Mesodermal cell (in vitro differentiated cells): ENCODE data around the gene HSD17B12.

Experiments used
- H3K27ac ChIP-seq: 2 replicates; pipeline ENCODE4 v1.7.0; 2013; ENCODE audit warnings: mild to moderate bottlenecking, low read depth, low read length, moderate library complexity; ENCODE audit not compliant: severe bottlenecking
- H3K36me3 ChIP-seq: 2 replicates; pipeline ENCODE4 v1.7.1; 2013; ENCODE audit warnings: mild to moderate bottlenecking, low read length, moderate library complexity; ENCODE audit not compliant: control insufficient read depth, insufficient read depth
- H3K4me1 ChIP-seq: one replicate; pipeline ENCODE4 v1.7.1; 2013; ENCODE audit warnings: mild to moderate bottlenecking, low read length; ENCODE audit not compliant: insufficient read depth, control insufficient read depth, poor library complexity, severe bottlenecking
- H3K4me3 ChIP-seq: 2 replicates; pipeline ENCODE4 v1.7.0; 2013; ENCODE audit warnings: low read length, control low read depth, mild to moderate bottlenecking; ENCODE audit not compliant: insufficient read depth, poor library complexity, severe bottlenecking; ENCODE audit errors: extremely low read depth
- H3K9me3 ChIP-seq: 2 replicates; pipeline ENCODE4 v1.7.1; 2013; ENCODE audit warnings: mild to moderate bottlenecking, low read length, moderate library complexity; ENCODE audit not compliant: control insufficient read depth
- WGBS, 2 experiments: methylation state at CpG; one replicate each; pipeline ENCODE4 v1.1.5; 2013; ENCODE audit warnings: missing lambda C conversion rate in 2 of 2; ENCODE audit not compliant: insufficient coverage in 2 of 2; 5-methylcytosine and 5-hydroxymethylcytosine counted together

The HSD17B12 gene

GRCh38 chr11:43772733-43773132, 92.2 kb downstream of the HSD17B12 start:
- WGBS, 2 experiments, result 100% methylated on average over 4 of the region's 7 CpGs; no CpG with 5 or more reads in 1 of the 2 experiments
- H3K9me3 ChIP-seq, result no peaks in the 10 kb centered on the region

GRCh38 chr11:43774786-43775185, 94.2 kb downstream of the HSD17B12 start:
- H3K4me3 ChIP-seq, result no peak overlapping the region
- H3K9me3 ChIP-seq, result no peaks in the 10 kb centered on the region
- 94 to 100% methylated on average over 2 of the region's 2 CpGs for WGBS, 2 experiments
- no peaks in the 10 kb centered on the region for H3K4me1 ChIP-seq
- peaks cover 35% of the 10 kb centered on the region for H3K36me3 ChIP-seq
- no peak overlapping the region for H3K27ac ChIP-seq

More at GRCh38 chr11:43772733-43773132, 92.2 kb downstream of the HSD17B12 start:
- no peaks in the 10 kb centered on the region for H3K4me1 ChIP-seq
- no peak overlapping the region for H3K4me3 ChIP-seq
- H3K27ac ChIP-seq, result no peak overlapping the region
- H3K36me3 ChIP-seq, result peaks cover 48% of the 10 kb centered on the region

- Histone ChIP-seq H3K4me3 (no peak overlapping the region), H3K36me3 (peaks cover 25% of the 10 kb centered on the region), H3K27ac (no peak overlapping the region), H3K9me3 (peaks cover 4% of the 10 kb centered on the region), H3K4me1 (peaks cover 8% of the 10 kb centered on the region)
- WGBS, 2 experiments, result 96% methylated on average over 2 of the region's 2 CpGs
These were observed 98.8 kb downstream of the HSD17B12 start for GRCh38 chr11:43779306-43779705.

GRCh38 chr11:43784301-43784700, 103.8 kb downstream of the HSD17B12 start:
- H3K27ac ChIP-seq, result no peak overlapping the region
- peaks cover 8% of the 10 kb centered on the region for H3K4me1 ChIP-seq
- H3K36me3 ChIP-seq, result peaks cover 35% of the 10 kb centered on the region
- peaks cover 11% of the 10 kb centered on the region for H3K9me3 ChIP-seq
- no CpG with 5 or more reads among the region's 1 CpG for WGBS, 2 experiments
- H3K4me3 ChIP-seq, result no peak overlapping the region

GRCh38 chr11:43784866-43785265, 104.3 kb downstream of the HSD17B12 start:
- Histone ChIP-seq H3K9me3 (peaks cover 11% of the 10 kb centered on the region), H3K4me1 (peaks cover 8% of the 10 kb centered on the region), H3K36me3 (peaks cover 41% of the 10 kb centered on the region), H3K27ac (no peak overlapping the region), H3K4me3 (no peak overlapping the region)
- WGBS, 2 experiments, result 100% methylated on average over 1 of the region's 2 CpGs; no CpG with 5 or more reads in 1 of the 2 experiments

- H3K27ac ChIP-seq, result no peak overlapping the region
- peaks cover 41% of the 10 kb centered on the region for H3K36me3 ChIP-seq
- H3K4me3 ChIP-seq, result no peak overlapping the region
- 100% methylated on average over 1 of the region's 2 CpGs; no CpG with 5 or more reads in 1 of the 2 experiments for WGBS, 2 experiments
- H3K4me1 ChIP-seq, result peaks cover 8% of the 10 kb centered on the region
- H3K9me3 ChIP-seq, result peaks cover 11% of the 10 kb centered on the region
These were observed 104.8 kb downstream of the HSD17B12 start for GRCh38 chr11:43785318-43785717.

GRCh38 chr11:43786016-43786415, 105.5 kb downstream of the HSD17B12 start:
- peaks cover 11% of the 10 kb centered on the region for H3K9me3 ChIP-seq
- no peak overlapping the region for H3K27ac ChIP-seq
- peaks cover 41% of the 10 kb centered on the region for H3K36me3 ChIP-seq
- H3K4me3 ChIP-seq, result no peak overlapping the region
- WGBS, 2 experiments, result 90 to 100% methylated on average over 1 to 2 of the region's 3 CpGs
- H3K4me1 ChIP-seq, result peaks cover 4% of the 10 kb centered on the region

- Histone ChIP-seq H3K27ac (no peak overlapping the region), H3K4me3 (no peak overlapping the region), H3K4me1 (no peaks in the 10 kb centered on the region), H3K36me3 (peaks cover 34% of the 10 kb centered on the region), H3K9me3 (peaks cover 9% of the 10 kb centered on the region)
- 100% methylated on average over 1 of the region's 1 CpG; no CpG with 5 or more reads in 1 of the 2 experiments for WGBS, 2 experiments
These were observed 107.3 kb downstream of the HSD17B12 start for GRCh38 chr11:43787824-43788223.

- H3K36me3 ChIP-seq, result peaks cover 32% of the 10 kb centered on the region
- H3K4me1 ChIP-seq, result no peaks in the 10 kb centered on the region
- H3K27ac ChIP-seq, result no peak overlapping the region
- H3K4me3 ChIP-seq, result no peak overlapping the region
- 85 to 100% methylated on average over 2 of the region's 3 CpGs for WGBS, 2 experiments
- H3K9me3 ChIP-seq, result peaks cover 7% of the 10 kb centered on the region
These were observed 107.9 kb downstream of the HSD17B12 start for GRCh38 chr11:43788421-43788820.

- Histone ChIP-seq H3K27ac (no peak overlapping the region), H3K9me3 (peaks cover 1% of the 10 kb centered on the region), H3K4me1 (no peaks in the 10 kb centered on the region), H3K4me3 (no peak overlapping the region), H3K36me3 (peaks cover 35% of the 10 kb centered on the region)
- 92 to 100% methylated on average over 2 to 3 of the region's 5 CpGs for WGBS, 2 experiments
These were observed 109.3 kb downstream of the HSD17B12 start for GRCh38 chr11:43789700-43790443.

GRCh38 chr11:43790444-43790794, 109.9 kb downstream of the HSD17B12 start:
- no peaks in the 10 kb centered on the region for H3K9me3 ChIP-seq
- no peak overlapping the region for H3K4me3 ChIP-seq
- H3K27ac ChIP-seq, result no peak overlapping the region
- H3K36me3 ChIP-seq, result peaks cover 37% of the 10 kb centered on the region
- H3K4me1 ChIP-seq, result no peaks in the 10 kb centered on the region
- 83 to 100% methylated on average over 2 to 3 of the region's 4 CpGs for WGBS, 2 experiments
